ENCODE measurements around the gene AQP2. TPM values are rescaled to one million over a fixed set of nuclear protein-coding genes. Genes with fewer than 3 reads are reported as not detected.

AQP2 gene
- total and polyA plus RNA-seq, 2 experiments from 2014 or later: 0.07 TPM; not detected in 1

GRCh38 chr12:49956663-49957569 is 6.4 kb downstream of the AQP2 start:
- peaks cover 29% of the 10 kb centered on the region for H3K4me1 Mint-ChIP-seq
- Histone ChIP-seq H3K9me2 (ENCODE audit: insufficient read depth) (no peaks in the 10 kb centered on the region), H3K4me1 (ENCODE audit: insufficient read depth) (peaks cover 35% of the 10 kb centered on the region), H3K27ac (ENCODE audit: low read depth) (no peak overlapping the region), H3K36me3 (ENCODE audit: insufficient read depth) (no peaks in the 10 kb centered on the region; the same call in 1 of the 2 replicates), H2AFZ (no peak overlapping the region), H4K20me1 (replicated peaks; ENCODE audit: insufficient read depth) (no peaks in the 10 kb centered on the region), H3K4me2 (no peak overlapping the region), H3K27me3 (ENCODE audit: insufficient read depth) (peaks cover 68% of the 10 kb centered on the region), H3K4me3 (no peak overlapping the region), H3K79me2 (replicated peaks; ENCODE audit: insufficient read depth) (no peaks in the 10 kb centered on the region), H3F3A (replicated peaks; ENCODE audit: low read depth) (no peaks in the 10 kb centered on the region)
- H3K36me3 Mint-ChIP-seq (ENCODE audit: low read depth): peaks cover 5% of the 10 kb centered on the region; the same call in 1 of the 3 replicates
- DNase-seq (ENCODE audit: low spot score): no peak
- H3K27ac Mint-ChIP-seq: no peak overlapping the region
- peaks cover 37% of the 10 kb centered on the region for H3K27me3 Mint-ChIP-seq (ENCODE audit: insufficient read depth, low read depth, poor library complexity)
- ATAC-seq: no peak
- H3K9me3 Mint-ChIP-seq: peaks cover 6% of the 10 kb centered on the region; the same call in 2 of the 3 replicates
- no peak overlapping the region for H3K4me3 Mint-ChIP-seq
- TF ChIP-seq, protein P1, sequence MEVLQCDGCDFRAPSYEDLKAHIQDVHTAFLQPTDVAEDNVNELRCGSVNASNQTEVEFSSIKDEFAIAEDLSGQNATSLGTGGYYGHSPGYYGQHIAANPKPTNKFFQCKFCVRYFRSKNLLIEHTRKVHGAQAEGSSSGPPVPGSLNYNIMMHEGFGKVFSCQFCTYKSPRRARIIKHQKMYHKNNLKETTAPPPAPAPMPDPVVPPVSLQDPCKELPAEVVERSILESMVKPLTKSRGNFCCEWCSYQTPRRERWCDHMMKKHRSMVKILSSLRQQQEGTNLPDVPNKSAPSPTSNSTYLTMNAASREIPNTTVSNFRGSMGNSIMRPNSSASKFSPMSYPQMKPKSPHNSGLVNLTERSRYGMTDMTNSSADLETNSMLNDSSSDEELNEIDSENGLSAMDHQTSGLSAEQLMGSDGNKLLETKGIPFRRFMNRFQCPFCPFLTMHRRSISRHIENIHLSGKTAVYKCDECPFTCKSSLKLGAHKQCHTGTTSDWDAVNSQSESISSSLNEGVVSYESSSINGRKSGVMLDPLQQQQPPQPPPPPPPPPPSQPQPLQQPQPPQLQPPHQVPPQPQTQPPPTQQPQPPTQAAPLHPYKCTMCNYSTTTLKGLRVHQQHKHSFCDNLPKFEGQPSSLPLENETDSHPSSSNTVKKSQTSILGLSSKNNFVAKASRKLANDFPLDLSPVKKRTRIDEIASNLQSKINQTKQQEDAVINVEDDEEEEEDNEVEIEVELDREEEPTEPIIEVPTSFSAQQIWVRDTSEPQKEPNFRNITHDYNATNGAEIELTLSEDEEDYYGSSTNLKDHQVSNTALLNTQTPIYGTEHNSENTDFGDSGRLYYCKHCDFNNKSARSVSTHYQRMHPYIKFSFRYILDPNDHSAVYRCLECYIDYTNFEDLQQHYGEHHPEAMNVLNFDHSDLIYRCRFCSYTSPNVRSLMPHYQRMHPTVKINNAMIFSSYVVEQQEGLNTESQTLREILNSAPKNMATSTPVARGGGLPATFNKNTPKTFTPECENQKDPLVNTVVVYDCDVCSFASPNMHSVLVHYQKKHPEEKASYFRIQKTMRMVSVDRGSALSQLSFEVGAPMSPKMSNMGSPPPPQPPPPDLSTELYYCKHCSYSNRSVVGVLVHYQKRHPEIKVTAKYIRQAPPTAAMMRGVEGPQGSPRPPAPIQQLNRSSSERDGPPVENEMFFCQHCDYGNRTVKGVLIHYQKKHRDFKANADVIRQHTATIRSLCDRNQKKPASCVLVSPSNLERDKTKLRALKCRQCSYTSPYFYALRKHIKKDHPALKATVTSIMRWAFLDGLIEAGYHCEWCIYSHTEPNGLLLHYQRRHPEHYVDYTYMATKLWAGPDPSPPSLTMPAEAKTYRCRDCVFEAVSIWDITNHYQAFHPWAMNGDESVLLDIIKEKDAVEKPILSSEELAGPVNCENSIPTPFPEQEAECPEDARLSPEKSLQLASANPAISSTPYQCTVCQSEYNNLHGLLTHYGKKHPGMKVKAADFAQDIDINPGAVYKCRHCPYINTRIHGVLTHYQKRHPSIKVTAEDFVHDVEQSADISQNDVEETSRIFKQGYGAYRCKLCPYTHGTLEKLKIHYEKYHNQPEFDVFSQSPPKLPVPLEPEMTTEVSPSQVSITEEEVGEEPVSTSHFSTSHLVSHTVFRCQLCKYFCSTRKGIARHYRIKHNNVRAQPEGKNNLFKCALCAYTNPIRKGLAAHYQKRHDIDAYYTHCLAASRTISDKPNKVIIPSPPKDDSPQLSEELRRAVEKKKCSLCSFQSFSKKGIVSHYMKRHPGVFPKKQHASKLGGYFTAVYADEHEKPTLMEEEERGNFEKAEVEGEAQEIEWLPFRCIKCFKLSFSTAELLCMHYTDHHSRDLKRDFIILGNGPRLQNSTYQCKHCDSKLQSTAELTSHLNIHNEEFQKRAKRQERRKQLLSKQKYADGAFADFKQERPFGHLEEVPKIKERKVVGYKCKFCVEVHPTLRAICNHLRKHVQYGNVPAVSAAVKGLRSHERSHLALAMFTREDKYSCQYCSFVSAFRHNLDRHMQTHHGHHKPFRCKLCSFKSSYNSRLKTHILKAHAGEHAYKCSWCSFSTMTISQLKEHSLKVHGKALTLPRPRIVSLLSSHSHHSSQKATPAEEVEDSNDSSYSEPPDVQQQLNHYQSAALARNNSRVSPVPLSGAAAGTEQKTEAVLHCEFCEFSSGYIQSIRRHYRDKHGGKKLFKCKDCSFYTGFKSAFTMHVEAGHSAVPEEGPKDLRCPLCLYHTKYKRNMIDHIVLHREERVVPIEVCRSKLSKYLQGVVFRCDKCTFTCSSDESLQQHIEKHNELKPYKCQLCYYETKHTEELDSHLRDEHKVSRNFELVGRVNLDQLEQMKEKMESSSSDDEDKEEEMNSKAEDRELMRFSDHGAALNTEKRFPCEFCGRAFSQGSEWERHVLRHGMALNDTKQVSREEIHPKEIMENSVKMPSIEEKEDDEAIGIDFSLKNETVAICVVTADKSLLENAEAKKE (CRISPR knock-in tag; IDR thresholded peaks at IDR 0.05): no peak

DNA sequence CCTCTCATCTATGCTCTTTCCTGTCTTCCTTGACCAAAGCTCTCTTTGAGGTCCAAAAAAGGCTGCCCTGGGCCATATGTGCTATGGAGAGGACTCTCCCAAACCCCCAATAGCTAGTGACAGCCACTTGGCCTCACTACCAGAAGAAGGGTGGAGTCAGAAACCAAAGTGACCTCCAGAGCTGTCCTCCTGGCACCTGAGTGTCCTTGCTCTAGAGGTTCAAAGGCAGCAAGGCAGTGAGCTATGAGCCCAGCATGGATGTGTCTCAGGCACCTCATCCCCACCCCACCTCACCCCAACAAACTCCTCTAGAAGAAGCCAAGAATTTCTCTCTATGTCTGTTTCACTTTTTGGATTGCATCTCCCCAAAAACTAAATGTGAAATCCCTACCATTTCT is 7.0 kb downstream of the AQP2 start:
- Histone ChIP-seq H3K79me2 (replicated peaks; ENCODE audit: insufficient read depth) (no peaks in the 10 kb centered on the region), H3K27ac (ENCODE audit: low read depth) (no peak overlapping the region), H2AFZ (no peak overlapping the region), H4K20me1 (replicated peaks; ENCODE audit: insufficient read depth) (no peaks in the 10 kb centered on the region), H3K4me3 (no peak overlapping the region), H3K36me3 (ENCODE audit: insufficient read depth) (no peaks in the 10 kb centered on the region; the same call in 1 of the 2 replicates), H3K9me2 (ENCODE audit: insufficient read depth) (no peaks in the 10 kb centered on the region), H3K4me1 (ENCODE audit: insufficient read depth) (peaks cover 35% of the 10 kb centered on the region), H3K27me3 (ENCODE audit: insufficient read depth) (peaks cover 74% of the 10 kb centered on the region), H3F3A (replicated peaks; ENCODE audit: low read depth) (no peaks in the 10 kb centered on the region), H3K4me2 (no peak overlapping the region)
- peaks cover 6% of the 10 kb centered on the region; the same call in 2 of the 3 replicates for H3K9me3 Mint-ChIP-seq
- H3K36me3 Mint-ChIP-seq (ENCODE audit: low read depth): peaks cover 5% of the 10 kb centered on the region; the same call in 1 of the 3 replicates
- no peak overlapping the region for H3K4me3 Mint-ChIP-seq
- H3K27ac Mint-ChIP-seq: no peak overlapping the region
- peaks cover 29% of the 10 kb centered on the region for H3K4me1 Mint-ChIP-seq
- ATAC-seq: no peak
- peaks cover 40% of the 10 kb centered on the region for H3K27me3 Mint-ChIP-seq (ENCODE audit: insufficient read depth, low read depth, poor library complexity)
- no peak for DNase-seq (ENCODE audit: low spot score)
- TF ChIP-seq, protein P1 (CRISPR knock-in tag; IDR thresholded peaks at IDR 0.05): no peak
- no peak for TF ChIP-seq NANOG (IDR thresholded peaks at IDR 0.05; ENCODE audit: borderline replicate concordance)
- no peak for TF ChIP-seq ZNF114 (CRISPR knock-in tag; IDR thresholded peaks at IDR 0.05)
- no peak for TF ChIP-seq EZH2phosphoT487 (IDR thresholded peaks at IDR 0.05; ENCODE audit: unreplicated experiment)

Measured in GM23338 (cell line).